GM12873 (cell line): ENCODE measurements around the gene GTF3C1.

Experiments
- CTCF ChIP-seq: IDR thresholded peaks from 2 replicates; pipeline ENCODE4 v1.5.1; 2012; ENCODE audit warnings: low read depth, mild to moderate bottlenecking, moderate library complexity, low read length, control low read depth; ENCODE audit not compliant: insufficient read depth; ENCODE audit errors: missing control alignments

The GTF3C1 gene

GRCh38 chr16:27486344-27486743 lies 63.4 kb downstream of the GTF3C1 start:
- no peak for TF ChIP-seq CTCF

- no peak for TF ChIP-seq CTCF
Measured at GRCh38 chr16:27485811-27486210, 63.9 kb downstream of the GTF3C1 start.

- no peak for TF ChIP-seq CTCF
Measured at GRCh38 chr16:27485126-27485525, 64.6 kb downstream of the GTF3C1 start.

- no peak for TF ChIP-seq CTCF
Measured at GRCh38 chr16:27483624-27484023, 66.1 kb downstream of the GTF3C1 start.

GRCh38 chr16:27483088-27483437 lies 66.7 kb downstream of the GTF3C1 start:
- TF ChIP-seq CTCF, result no peak

GRCh38 chr16:27482397-27483087 lies 67.2 kb downstream of the GTF3C1 start:
- no peak for TF ChIP-seq CTCF

- no peak for TF ChIP-seq CTCF
Measured at GRCh38 chr16:27481282-27481934, 68.3 kb downstream of the GTF3C1 start.
